GM12872 (cell line): ENCODE data around the gene PLA2G5.

Experiments
- CTCF ChIP-seq: IDR thresholded peaks from 3 replicates; pipeline ENCODE4 v1.5.1; 2011; ENCODE audit warnings: low read depth, mild to moderate bottlenecking, low read length, moderate library complexity; ENCODE audit not compliant: insufficient read depth

PLA2G5 gene

GRCh38 chr1:20033420-20033819 is 36.6 kb upstream of the PLA2G5 start:
- no peak for TF ChIP-seq CTCF

GRCh38 chr1:20035114-20035513 is 34.9 kb upstream of the PLA2G5 start:
- no peak for TF ChIP-seq CTCF

- TF ChIP-seq CTCF = no peak
Measured at GRCh38 chr1:20037877-20038276, 32.1 kb upstream of the PLA2G5 start.

DNA sequence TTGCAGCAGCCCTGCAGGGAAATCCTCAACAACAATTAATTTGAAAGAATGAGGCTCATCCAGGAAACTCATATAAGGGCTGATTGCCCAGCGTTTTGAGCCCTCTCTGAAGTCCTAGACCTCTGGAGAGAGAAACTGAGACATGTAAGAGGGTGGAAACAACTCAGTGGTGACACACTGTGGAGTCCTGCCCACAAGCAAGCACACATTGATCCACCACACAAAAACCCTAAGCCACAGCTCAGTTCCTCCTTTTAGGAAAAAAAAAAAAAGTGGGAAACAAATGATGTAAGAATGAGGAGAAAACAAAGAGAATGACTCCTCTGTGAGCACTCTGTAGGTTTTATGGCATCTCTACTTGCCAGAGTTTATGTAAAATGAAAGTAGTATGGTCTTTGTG is 22.9 kb upstream of the PLA2G5 start:
- no peak for TF ChIP-seq CTCF

GRCh38 chr1:20048563-20048962 is 21.4 kb upstream of the PLA2G5 start:
- TF ChIP-seq CTCF = no peak

DNA sequence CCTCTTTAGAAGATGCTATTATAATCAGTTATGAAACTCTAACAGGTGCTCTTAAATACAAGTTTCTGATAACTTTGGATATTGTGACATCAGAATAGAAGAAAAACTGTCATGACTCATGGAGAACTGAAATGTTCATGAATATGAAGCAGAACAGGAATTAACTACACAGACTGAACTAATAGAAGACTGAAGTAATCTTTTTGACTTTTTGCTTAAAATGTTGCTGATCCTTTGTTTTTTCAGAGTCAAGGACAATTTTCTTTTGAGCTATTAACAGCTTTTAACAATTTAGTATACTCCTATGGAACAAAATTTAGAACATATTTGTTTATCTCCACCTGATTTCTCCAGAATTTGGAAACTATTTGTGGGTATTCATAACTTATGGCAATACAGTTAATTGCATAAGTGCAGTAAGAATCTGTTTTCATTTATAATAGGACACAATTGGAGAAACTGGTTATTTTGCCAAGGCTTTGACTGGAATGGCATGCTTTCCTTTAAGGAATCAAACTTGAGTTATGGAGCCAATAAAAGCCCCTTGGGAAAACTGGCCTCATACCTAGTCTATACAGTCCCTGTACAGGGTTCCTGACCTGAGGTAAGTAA is 18.7 kb upstream of the PLA2G5 start:
- TF ChIP-seq CTCF = no peak

DNA sequence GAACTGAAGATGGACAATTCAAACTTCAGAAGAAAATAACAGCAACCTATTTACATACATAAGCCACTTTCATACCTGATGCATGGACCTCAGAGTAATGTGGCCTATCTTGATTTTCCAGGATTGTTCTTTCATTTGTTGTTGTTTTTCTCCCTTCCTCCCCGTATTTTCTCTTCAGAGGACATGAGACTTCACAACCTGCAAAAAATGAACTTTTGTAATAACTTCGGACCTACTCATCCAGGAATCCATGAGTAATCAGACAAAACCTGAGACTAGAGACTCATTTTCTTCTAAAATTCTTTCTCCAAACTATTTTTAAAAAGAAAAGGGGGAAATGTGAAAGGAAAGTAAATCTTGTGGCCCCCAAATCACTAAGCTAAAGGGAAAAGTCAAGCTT is 17.6 kb upstream of the PLA2G5 start:
- no peak for TF ChIP-seq CTCF
